PFSK-1 (cell line): ENCODE results near the gene TENM3.

Experiments used
- FOXP2 ChIP-seq: optimal IDR thresholded peaks from 2 replicates; pipeline ENCODE3; 2011; ENCODE audit warnings: borderline replicate concordance, control low read depth, inconsistent platforms; ENCODE audit not compliant: insufficient read depth; ENCODE audit errors: extremely low read length, extremely low read depth
- POLR2AphosphoS5 ChIP-seq: IDR thresholded peaks from 2 replicates; pipeline ENCODE4 v1.6.1; 2012; ENCODE audit warnings: low read depth, mild to moderate bottlenecking, control low read depth, low read length, moderate library complexity
- SIN3A ChIP-seq: IDR thresholded peaks from 2 replicates; pipeline ENCODE4 v1.6.1; 2012; ENCODE audit warnings: mild to moderate bottlenecking, low read length, moderate library complexity, borderline replicate concordance; ENCODE audit not compliant: insufficient read depth
- TAF1 ChIP-seq: IDR thresholded peaks from 2 replicates; pipeline ENCODE4 v1.6.1; 2012; ENCODE audit warnings: low read length, control low read depth, borderline replicate concordance; ENCODE audit not compliant: insufficient read depth
- TF ChIP-seq, protein P1 (sequence below), 2 experiments: IDR thresholded peaks; 2 replicates each; pipeline versions ENCODE4 v1.6.1 to v1.8.0; 2011 to 2012; ENCODE audit warnings: low read depth in 2 of 2, low read length in 2 of 2, control low read depth in 1 of 2, inconsistent platforms in 1 of 2, mild to moderate bottlenecking in 1 of 2, moderate library complexity in 1 of 2; ENCODE audit not compliant: insufficient read depth in 1 of 2

DNA sequence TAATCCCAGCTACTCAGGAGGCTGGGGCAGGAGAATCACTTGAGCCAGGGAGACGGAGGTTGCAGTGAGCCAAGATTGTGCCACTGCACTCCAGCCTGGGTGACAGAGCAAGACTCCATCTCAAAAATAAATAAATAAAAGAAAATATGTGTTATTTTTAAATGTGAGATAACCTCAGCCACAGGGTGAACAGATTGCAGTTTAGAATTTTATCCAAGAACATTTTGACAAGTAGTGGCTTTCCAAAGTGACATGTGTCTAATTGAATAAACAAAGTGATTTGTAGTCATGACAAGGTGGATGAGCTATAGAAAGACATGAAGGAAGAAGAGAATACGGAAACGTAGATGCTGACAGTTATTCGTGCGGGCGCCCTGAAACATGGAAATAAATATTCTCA is 497.9 kb downstream of the TENM3 start:
- TF ChIP-seq SIN3A (no peak), TAF1 (no peak), POLR2AphosphoS5 (no peak), FOXP2 (no peak)
- TF ChIP-seq, protein P1, sequence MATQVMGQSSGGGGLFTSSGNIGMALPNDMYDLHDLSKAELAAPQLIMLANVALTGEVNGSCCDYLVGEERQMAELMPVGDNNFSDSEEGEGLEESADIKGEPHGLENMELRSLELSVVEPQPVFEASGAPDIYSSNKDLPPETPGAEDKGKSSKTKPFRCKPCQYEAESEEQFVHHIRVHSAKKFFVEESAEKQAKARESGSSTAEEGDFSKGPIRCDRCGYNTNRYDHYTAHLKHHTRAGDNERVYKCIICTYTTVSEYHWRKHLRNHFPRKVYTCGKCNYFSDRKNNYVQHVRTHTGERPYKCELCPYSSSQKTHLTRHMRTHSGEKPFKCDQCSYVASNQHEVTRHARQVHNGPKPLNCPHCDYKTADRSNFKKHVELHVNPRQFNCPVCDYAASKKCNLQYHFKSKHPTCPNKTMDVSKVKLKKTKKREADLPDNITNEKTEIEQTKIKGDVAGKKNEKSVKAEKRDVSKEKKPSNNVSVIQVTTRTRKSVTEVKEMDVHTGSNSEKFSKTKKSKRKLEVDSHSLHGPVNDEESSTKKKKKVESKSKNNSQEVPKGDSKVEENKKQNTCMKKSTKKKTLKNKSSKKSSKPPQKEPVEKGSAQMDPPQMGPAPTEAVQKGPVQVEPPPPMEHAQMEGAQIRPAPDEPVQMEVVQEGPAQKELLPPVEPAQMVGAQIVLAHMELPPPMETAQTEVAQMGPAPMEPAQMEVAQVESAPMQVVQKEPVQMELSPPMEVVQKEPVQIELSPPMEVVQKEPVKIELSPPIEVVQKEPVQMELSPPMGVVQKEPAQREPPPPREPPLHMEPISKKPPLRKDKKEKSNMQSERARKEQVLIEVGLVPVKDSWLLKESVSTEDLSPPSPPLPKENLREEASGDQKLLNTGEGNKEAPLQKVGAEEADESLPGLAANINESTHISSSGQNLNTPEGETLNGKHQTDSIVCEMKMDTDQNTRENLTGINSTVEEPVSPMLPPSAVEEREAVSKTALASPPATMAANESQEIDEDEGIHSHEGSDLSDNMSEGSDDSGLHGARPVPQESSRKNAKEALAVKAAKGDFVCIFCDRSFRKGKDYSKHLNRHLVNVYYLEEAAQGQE (IDR thresholded peaks at IDR 0.05; ENCODE audit: insufficient read depth in 1 of 2, low read depth in 2 of 2, low read length in 2 of 2), result no peak
